GM23338 (cell line): Measurements from ENCODE around the gene ADGRG6. TPM values are rescaled to one million over a fixed set of nuclear protein-coding genes. Genes with fewer than 3 reads are reported as not detected.

Experiments
- ATAC-seq: fragments of 200-7000 bp; cut with Tn5 transposase; 3 replicates; pipeline ENCODE4 v1.9.1; 2020
- DNase-seq: peaks from one replicate; pipeline ENCODE4 v3.0.0-alpha.2; 2015; ENCODE audit warnings: low spot score
- H2AFZ ChIP-seq: fragments of 200-600 bp; sonication (generic); 2 replicates; pipeline ENCODE4 v1.8.0; 2016; ENCODE audit warnings: antibody characterized with exemption, mild to moderate bottlenecking, moderate library complexity
- H3F3A ChIP-seq: fragments of 200-600 bp; sonication (generic); replicated peaks from 2 replicates; pipeline ENCODE4 v1.8.0; 2017; ENCODE audit warnings: antibody characterized with exemption, mixed run types, low read depth
- H3K27ac ChIP-seq: fragments of 200-600 bp; sonication (generic); 2 replicates; pipeline ENCODE4 v1.6.1; 2016; ENCODE audit warnings: low read depth
- H3K27me3 ChIP-seq: fragments of 200-600 bp; sonication (generic); 2 replicates; pipeline ENCODE4 v1.8.0; 2016; ENCODE audit warnings: mild to moderate bottlenecking, mixed run types, moderate library complexity; ENCODE audit not compliant: insufficient read depth
- H3K36me3 ChIP-seq: fragments of 200-600 bp; sonication (generic); 2 replicates; pipeline ENCODE4 v1.8.0; 2016; ENCODE audit warnings: mild to moderate bottlenecking; ENCODE audit not compliant: insufficient read depth
- H3K4me1 ChIP-seq: fragments of 200-600 bp; sonication (generic); 2 replicates; pipeline ENCODE4 v1.8.0; 2016; ENCODE audit warnings: mild to moderate bottlenecking, moderate library complexity; ENCODE audit not compliant: insufficient read depth
- H3K4me2 ChIP-seq: fragments of 200-600 bp; sonication (generic); 2 replicates; pipeline ENCODE4 v1.7.1; 2017; ENCODE audit warnings: mixed run types
- H3K4me3 ChIP-seq: fragments of 200-600 bp; sonication (generic); 2 replicates; pipeline ENCODE4 v1.6.1; 2016; ENCODE audit warnings: mixed run types
- H3K79me2 ChIP-seq: fragments of 200-600 bp; sonication (generic); replicated peaks from 2 replicates; pipeline ENCODE4 v1.8.0; 2017; ENCODE audit warnings: mild to moderate bottlenecking; ENCODE audit not compliant: insufficient read depth
- H3K9me2 ChIP-seq: fragments of 200-600 bp; sonication (generic); 2 replicates; pipeline ENCODE4 v1.8.0; 2017; ENCODE audit not compliant: insufficient read depth
- H4K20me1 ChIP-seq: fragments of 200-600 bp; sonication (generic); replicated peaks from 2 replicates; pipeline ENCODE4 v1.8.0; 2017; ENCODE audit warnings: mild to moderate bottlenecking; ENCODE audit not compliant: insufficient read depth
- H3K27ac Mint-ChIP-seq: 2 replicates; pipeline ENCODE4 v1.8.0; 2020; ENCODE audit warnings: inconsistent platforms, mild to moderate bottlenecking, moderate library complexity, mixed read lengths
- H3K27me3 Mint-ChIP-seq: 3 replicates; pipeline ENCODE4 v1.8.0; 2022; ENCODE audit warnings: low read depth, mild to moderate bottlenecking, moderate library complexity, mixed read lengths, inconsistent platforms; ENCODE audit not compliant: insufficient read depth, poor library complexity
- H3K36me3 Mint-ChIP-seq: 3 replicates; pipeline ENCODE4 v1.8.0; 2021; ENCODE audit warnings: low read depth, mild to moderate bottlenecking, inconsistent platforms, moderate library complexity, mixed read lengths
- H3K4me1 Mint-ChIP-seq: 3 replicates; pipeline ENCODE4 v1.8.0; 2020; ENCODE audit warnings: mild to moderate bottlenecking, inconsistent platforms, mixed read lengths
- H3K4me3 Mint-ChIP-seq: 3 replicates; pipeline ENCODE4 v1.8.0; 2021; ENCODE audit warnings: moderate library complexity, mild to moderate bottlenecking, inconsistent platforms, mixed read lengths
- H3K9me3 Mint-ChIP-seq: 3 replicates; pipeline ENCODE4 v1.8.0; 2020; ENCODE audit warnings: moderate library complexity, mild to moderate bottlenecking, inconsistent platforms, mixed read lengths
- CREB1 ChIP-seq: fragments of 250-450 bp; sonication (Bioruptor Pico); IDR thresholded peaks from 2 replicates; pipeline ENCODE4 v1.5.0; 2020; ENCODE audit warnings: low read depth, mild to moderate bottlenecking, moderate library complexity
- EZH2 ChIP-seq: fragments of 200-600 bp; sonication (generic); IDR thresholded peaks from one replicate; pipeline ENCODE4 v1.8.0; 2017; ENCODE audit warnings: antibody characterized with exemption, mild to moderate bottlenecking, low read depth; ENCODE audit not compliant: unreplicated experiment
- EZH2phosphoT487 ChIP-seq: fragments of 200-600 bp; sonication (generic); IDR thresholded peaks from one replicate; pipeline ENCODE4 v1.8.1; 2018; ENCODE audit warnings: antibody characterized with exemption; ENCODE audit not compliant: unreplicated experiment
- JUNB ChIP-seq: IDR thresholded peaks from one replicate; pipeline ENCODE4 v1.6.1; 2016; ENCODE audit warnings: antibody characterized with exemption; ENCODE audit not compliant: unreplicated experiment
- NANOG ChIP-seq: IDR thresholded peaks from 2 replicates; pipeline ENCODE4 v1.6.1; 2016; ENCODE audit warnings: antibody characterized with exemption, borderline replicate concordance
- POLR2AphosphoS5 ChIP-seq: IDR thresholded peaks from 2 replicates; pipeline ENCODE4 v1.6.1; 2016; ENCODE audit warnings: antibody characterized with exemption, low read depth
- STAT1 ChIP-seq: IDR thresholded peaks from one replicate; pipeline ENCODE4 v1.6.1; 2016; ENCODE audit warnings: antibody characterized with exemption; ENCODE audit not compliant: unreplicated experiment
- ZNF114 ChIP-seq: fragments of 250-450 bp; sonication (Bioruptor Pico); IDR thresholded peaks from 2 replicates; pipeline ENCODE4 v1.5.0; 2020; ENCODE audit warnings: mild to moderate bottlenecking, moderate library complexity
- ZNF331 ChIP-seq: fragments of 250-450 bp; sonication (Bioruptor Pico); IDR thresholded peaks from 2 replicates; pipeline ENCODE4 v1.5.0; 2020; ENCODE audit warnings: low read depth, mild to moderate bottlenecking, moderate library complexity
- polyA plus RNA-seq: library from polyadenylated mRNA; unstranded; fragments of >200 nt; fragmentation: Nextera tagmentation; extraction: Ambion mirVana; gene quantifications from 2 replicates; pipeline ENCODE4 v1.2.1, GENCODE V29; 2016
- total RNA-seq: library from RNA; depleted of rRNA; stranded (reverse); fragments of >200 nt; shearing (Covaris generic); gene quantifications from 2 replicates; pipeline ENCODE4 v1.2.3, GENCODE V29; 2014
- TF ChIP-seq, protein P1 (sequence below): IDR thresholded peaks from 2 replicates; pipeline ENCODE4 v1.6.1; 2016; ENCODE audit warnings: antibody characterized with exemption
- TF ChIP-seq, protein P2 (sequence below): fragments of 250-450 bp; sonication (Bioruptor Pico); IDR thresholded peaks from 2 replicates; pipeline ENCODE4 v1.5.0; 2020; ENCODE audit warnings: mild to moderate bottlenecking, moderate library complexity
- TF ChIP-seq, protein P3 (sequence below): IDR thresholded peaks from one replicate; pipeline ENCODE4 v1.6.1; 2018; ENCODE audit warnings: antibody characterized with exemption; ENCODE audit not compliant: unreplicated experiment
- TF ChIP-seq, protein P4 (sequence below), 2 experiments: fragments of 200-600 bp in 1 of 2; sonication (generic) in 1 of 2; conservative IDR thresholded peaks; 2 replicates each; pipeline versions ENCODE4 v1.5.1 to v1.6.1; 2016 to 2017; ENCODE audit warnings: antibody characterized with exemption in 2 of 2, low read depth in 2 of 2, mild to moderate bottlenecking in 2 of 2, moderate library complexity in 1 of 2

The ADGRG6 gene
- total and polyA plus RNA-seq, 2 experiments from 2014 or later: 1.3 to 7.7 TPM

DNA sequence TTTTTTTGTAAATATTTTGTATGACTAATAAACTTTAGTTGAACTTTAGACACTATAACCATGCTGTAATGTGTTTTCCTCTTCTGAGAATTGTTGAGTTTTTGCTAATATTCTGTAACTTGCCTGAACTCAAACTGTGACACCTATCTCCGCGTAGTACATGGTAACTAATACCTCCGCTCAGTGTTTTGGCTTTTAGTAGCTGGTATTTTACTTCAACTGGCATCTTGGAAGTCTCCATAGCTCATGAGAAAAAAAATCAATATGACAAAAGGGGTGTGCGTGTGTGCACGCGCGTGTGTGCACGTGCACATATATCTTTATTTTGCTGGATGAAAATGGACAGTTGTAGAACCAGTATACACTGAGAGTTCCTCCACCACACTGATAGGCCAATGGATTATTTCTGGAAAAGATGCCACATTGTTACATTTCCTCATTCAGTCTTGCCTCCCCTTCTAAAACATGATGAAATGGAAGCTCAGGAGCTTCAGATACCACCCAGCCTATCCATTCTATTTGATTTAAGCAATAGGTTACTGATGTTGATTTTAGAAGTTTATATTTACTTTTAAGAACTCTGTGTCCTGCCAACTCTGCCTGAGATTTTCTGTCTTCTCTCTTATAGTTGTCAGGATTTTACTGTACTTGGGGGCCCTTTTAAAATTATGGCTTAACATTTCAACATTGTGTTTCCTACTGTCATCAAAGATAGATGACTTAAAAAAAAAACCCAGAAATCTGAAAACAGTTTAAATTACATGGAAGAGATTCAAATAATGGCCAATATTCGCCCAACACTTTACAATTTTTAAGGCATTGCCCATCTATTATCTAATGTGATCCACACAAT lies 16.3 kb upstream of the ADGRG6 start:
- Mint-ChIP-seq H3K27me3 (no peaks in the 10 kb centered on the region), H3K4me3 (no peak overlapping the region), H3K4me1 (no peaks in the 10 kb centered on the region), H3K27ac (no peak overlapping the region), H3K9me3 (no peaks in the 10 kb centered on the region), H3K36me3 (no peaks in the 10 kb centered on the region)
- 0 out of 2 replicates have a peak overlapping the region, but pooled peaks have one; percentile 18 for H2AFZ ChIP-seq
- no peaks in the 10 kb centered on the region for H4K20me1 ChIP-seq
- ATAC-seq: no peak
- no peak overlapping the region for H3K4me3 ChIP-seq
- no peak for DNase-seq
- H3K27ac ChIP-seq: no peak overlapping the region
- H3F3A ChIP-seq: no peaks in the 10 kb centered on the region
- no peaks in the 10 kb centered on the region for H3K9me2 ChIP-seq
- H3K27me3 ChIP-seq: no peaks in the 10 kb centered on the region
- no peaks in the 10 kb centered on the region for H3K79me2 ChIP-seq
- no peaks in the 10 kb centered on the region for H3K36me3 ChIP-seq
- H3K4me1 ChIP-seq: no peaks in the 10 kb centered on the region
- H3K4me2 ChIP-seq: no peak overlapping the region
- no peak for TF ChIP-seq ZNF114 (CRISPR knock-in tag)
- TF ChIP-seq STAT1: no peak
- TF ChIP-seq, protein P1, sequence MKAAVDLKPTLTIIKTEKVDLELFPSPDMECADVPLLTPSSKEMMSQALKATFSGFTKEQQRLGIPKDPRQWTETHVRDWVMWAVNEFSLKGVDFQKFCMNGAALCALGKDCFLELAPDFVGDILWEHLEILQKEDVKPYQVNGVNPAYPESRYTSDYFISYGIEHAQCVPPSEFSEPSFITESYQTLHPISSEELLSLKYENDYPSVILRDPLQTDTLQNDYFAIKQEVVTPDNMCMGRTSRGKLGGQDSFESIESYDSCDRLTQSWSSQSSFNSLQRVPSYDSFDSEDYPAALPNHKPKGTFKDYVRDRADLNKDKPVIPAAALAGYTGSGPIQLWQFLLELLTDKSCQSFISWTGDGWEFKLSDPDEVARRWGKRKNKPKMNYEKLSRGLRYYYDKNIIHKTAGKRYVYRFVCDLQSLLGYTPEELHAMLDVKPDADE: no peak
- TF ChIP-seq NANOG: no peak
- TF ChIP-seq POLR2AphosphoS5: no peak
- TF ChIP-seq, protein P2, sequence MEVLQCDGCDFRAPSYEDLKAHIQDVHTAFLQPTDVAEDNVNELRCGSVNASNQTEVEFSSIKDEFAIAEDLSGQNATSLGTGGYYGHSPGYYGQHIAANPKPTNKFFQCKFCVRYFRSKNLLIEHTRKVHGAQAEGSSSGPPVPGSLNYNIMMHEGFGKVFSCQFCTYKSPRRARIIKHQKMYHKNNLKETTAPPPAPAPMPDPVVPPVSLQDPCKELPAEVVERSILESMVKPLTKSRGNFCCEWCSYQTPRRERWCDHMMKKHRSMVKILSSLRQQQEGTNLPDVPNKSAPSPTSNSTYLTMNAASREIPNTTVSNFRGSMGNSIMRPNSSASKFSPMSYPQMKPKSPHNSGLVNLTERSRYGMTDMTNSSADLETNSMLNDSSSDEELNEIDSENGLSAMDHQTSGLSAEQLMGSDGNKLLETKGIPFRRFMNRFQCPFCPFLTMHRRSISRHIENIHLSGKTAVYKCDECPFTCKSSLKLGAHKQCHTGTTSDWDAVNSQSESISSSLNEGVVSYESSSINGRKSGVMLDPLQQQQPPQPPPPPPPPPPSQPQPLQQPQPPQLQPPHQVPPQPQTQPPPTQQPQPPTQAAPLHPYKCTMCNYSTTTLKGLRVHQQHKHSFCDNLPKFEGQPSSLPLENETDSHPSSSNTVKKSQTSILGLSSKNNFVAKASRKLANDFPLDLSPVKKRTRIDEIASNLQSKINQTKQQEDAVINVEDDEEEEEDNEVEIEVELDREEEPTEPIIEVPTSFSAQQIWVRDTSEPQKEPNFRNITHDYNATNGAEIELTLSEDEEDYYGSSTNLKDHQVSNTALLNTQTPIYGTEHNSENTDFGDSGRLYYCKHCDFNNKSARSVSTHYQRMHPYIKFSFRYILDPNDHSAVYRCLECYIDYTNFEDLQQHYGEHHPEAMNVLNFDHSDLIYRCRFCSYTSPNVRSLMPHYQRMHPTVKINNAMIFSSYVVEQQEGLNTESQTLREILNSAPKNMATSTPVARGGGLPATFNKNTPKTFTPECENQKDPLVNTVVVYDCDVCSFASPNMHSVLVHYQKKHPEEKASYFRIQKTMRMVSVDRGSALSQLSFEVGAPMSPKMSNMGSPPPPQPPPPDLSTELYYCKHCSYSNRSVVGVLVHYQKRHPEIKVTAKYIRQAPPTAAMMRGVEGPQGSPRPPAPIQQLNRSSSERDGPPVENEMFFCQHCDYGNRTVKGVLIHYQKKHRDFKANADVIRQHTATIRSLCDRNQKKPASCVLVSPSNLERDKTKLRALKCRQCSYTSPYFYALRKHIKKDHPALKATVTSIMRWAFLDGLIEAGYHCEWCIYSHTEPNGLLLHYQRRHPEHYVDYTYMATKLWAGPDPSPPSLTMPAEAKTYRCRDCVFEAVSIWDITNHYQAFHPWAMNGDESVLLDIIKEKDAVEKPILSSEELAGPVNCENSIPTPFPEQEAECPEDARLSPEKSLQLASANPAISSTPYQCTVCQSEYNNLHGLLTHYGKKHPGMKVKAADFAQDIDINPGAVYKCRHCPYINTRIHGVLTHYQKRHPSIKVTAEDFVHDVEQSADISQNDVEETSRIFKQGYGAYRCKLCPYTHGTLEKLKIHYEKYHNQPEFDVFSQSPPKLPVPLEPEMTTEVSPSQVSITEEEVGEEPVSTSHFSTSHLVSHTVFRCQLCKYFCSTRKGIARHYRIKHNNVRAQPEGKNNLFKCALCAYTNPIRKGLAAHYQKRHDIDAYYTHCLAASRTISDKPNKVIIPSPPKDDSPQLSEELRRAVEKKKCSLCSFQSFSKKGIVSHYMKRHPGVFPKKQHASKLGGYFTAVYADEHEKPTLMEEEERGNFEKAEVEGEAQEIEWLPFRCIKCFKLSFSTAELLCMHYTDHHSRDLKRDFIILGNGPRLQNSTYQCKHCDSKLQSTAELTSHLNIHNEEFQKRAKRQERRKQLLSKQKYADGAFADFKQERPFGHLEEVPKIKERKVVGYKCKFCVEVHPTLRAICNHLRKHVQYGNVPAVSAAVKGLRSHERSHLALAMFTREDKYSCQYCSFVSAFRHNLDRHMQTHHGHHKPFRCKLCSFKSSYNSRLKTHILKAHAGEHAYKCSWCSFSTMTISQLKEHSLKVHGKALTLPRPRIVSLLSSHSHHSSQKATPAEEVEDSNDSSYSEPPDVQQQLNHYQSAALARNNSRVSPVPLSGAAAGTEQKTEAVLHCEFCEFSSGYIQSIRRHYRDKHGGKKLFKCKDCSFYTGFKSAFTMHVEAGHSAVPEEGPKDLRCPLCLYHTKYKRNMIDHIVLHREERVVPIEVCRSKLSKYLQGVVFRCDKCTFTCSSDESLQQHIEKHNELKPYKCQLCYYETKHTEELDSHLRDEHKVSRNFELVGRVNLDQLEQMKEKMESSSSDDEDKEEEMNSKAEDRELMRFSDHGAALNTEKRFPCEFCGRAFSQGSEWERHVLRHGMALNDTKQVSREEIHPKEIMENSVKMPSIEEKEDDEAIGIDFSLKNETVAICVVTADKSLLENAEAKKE (CRISPR knock-in tag): no peak
- TF ChIP-seq, protein P3, sequence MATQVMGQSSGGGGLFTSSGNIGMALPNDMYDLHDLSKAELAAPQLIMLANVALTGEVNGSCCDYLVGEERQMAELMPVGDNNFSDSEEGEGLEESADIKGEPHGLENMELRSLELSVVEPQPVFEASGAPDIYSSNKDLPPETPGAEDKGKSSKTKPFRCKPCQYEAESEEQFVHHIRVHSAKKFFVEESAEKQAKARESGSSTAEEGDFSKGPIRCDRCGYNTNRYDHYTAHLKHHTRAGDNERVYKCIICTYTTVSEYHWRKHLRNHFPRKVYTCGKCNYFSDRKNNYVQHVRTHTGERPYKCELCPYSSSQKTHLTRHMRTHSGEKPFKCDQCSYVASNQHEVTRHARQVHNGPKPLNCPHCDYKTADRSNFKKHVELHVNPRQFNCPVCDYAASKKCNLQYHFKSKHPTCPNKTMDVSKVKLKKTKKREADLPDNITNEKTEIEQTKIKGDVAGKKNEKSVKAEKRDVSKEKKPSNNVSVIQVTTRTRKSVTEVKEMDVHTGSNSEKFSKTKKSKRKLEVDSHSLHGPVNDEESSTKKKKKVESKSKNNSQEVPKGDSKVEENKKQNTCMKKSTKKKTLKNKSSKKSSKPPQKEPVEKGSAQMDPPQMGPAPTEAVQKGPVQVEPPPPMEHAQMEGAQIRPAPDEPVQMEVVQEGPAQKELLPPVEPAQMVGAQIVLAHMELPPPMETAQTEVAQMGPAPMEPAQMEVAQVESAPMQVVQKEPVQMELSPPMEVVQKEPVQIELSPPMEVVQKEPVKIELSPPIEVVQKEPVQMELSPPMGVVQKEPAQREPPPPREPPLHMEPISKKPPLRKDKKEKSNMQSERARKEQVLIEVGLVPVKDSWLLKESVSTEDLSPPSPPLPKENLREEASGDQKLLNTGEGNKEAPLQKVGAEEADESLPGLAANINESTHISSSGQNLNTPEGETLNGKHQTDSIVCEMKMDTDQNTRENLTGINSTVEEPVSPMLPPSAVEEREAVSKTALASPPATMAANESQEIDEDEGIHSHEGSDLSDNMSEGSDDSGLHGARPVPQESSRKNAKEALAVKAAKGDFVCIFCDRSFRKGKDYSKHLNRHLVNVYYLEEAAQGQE: no peak
- no peak for TF ChIP-seq ZNF331 (CRISPR knock-in tag)
- TF ChIP-seq JUNB: no peak
- no peak for TF ChIP-seq EZH2
- TF ChIP-seq EZH2phosphoT487: no peak
- TF ChIP-seq, protein P4, sequence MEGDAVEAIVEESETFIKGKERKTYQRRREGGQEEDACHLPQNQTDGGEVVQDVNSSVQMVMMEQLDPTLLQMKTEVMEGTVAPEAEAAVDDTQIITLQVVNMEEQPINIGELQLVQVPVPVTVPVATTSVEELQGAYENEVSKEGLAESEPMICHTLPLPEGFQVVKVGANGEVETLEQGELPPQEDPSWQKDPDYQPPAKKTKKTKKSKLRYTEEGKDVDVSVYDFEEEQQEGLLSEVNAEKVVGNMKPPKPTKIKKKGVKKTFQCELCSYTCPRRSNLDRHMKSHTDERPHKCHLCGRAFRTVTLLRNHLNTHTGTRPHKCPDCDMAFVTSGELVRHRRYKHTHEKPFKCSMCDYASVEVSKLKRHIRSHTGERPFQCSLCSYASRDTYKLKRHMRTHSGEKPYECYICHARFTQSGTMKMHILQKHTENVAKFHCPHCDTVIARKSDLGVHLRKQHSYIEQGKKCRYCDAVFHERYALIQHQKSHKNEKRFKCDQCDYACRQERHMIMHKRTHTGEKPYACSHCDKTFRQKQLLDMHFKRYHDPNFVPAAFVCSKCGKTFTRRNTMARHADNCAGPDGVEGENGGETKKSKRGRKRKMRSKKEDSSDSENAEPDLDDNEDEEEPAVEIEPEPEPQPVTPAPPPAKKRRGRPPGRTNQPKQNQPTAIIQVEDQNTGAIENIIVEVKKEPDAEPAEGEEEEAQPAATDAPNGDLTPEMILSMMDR (conservative IDR thresholded peaks at IDR 0.05; ENCODE audit: low read depth in 2 of 2): no peak
- TF ChIP-seq CREB1 (CRISPR knock-in tag): no peak
